Measurements from ENCODE around the gene CNGB1.

DNA sequence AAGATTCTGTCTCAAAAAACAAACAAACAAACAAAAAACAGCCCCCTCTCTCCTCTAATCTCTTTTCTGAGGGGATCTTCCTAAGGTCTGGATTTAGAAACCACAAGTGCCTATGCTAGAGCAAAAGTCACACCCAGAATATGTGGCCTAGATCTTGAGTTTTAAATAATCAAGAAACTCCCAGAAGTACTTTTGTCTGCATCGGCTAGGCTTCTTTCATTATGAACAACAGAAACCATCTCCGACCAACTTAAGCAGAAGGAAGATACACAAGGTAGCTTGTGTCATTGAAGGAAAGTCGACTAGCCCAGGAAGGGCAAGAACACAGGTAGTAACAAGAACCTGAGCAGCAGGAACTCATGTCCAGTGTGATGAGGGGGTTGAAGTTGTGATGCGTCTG lies 94.7 kb downstream of the CNGB1 start:
- TF ChIP-seq, protein P1, sequence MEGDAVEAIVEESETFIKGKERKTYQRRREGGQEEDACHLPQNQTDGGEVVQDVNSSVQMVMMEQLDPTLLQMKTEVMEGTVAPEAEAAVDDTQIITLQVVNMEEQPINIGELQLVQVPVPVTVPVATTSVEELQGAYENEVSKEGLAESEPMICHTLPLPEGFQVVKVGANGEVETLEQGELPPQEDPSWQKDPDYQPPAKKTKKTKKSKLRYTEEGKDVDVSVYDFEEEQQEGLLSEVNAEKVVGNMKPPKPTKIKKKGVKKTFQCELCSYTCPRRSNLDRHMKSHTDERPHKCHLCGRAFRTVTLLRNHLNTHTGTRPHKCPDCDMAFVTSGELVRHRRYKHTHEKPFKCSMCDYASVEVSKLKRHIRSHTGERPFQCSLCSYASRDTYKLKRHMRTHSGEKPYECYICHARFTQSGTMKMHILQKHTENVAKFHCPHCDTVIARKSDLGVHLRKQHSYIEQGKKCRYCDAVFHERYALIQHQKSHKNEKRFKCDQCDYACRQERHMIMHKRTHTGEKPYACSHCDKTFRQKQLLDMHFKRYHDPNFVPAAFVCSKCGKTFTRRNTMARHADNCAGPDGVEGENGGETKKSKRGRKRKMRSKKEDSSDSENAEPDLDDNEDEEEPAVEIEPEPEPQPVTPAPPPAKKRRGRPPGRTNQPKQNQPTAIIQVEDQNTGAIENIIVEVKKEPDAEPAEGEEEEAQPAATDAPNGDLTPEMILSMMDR (conservative IDR thresholded peaks at IDR 0.05 in 1 of 2, IDR thresholded peaks at IDR 0.05 in 1 of 2; ENCODE audit: low read depth in 1 of 2, low read length in 2 of 2), result no peak
- TF ChIP-seq EZH2 (IDR thresholded peaks at IDR 0.05; ENCODE audit: low read length, missing control alignments), result no peak

Measured in fibroblast of lung (primary cell).